Fibroblast of lung (primary cell): Measurements from ENCODE around the gene STXBP5L.

Experiments used
- CTCF ChIP-seq, 2 donors: IDR thresholded peaks in 1 of 2; conservative IDR thresholded peaks in 1 of 2; 1 replicate in 1 of 2; 2 replicates in 1 of 2; pipeline ENCODE4 v1.5.1; 2011 to 2012; ENCODE audit warnings: low read length in 2 of 2, control low read depth in 1 of 2, inconsistent platforms in 1 of 2, low read depth in 1 of 2, mild to moderate bottlenecking in 1 of 2
- EZH2 ChIP-seq: IDR thresholded peaks from 2 replicates; pipeline ENCODE4 v1.5.1; 2012; ENCODE audit warnings: low read length, control low read depth, mild to moderate bottlenecking; ENCODE audit errors: missing control alignments

GRCh38 chr3:121430664-121431215 lies 522.7 kb downstream of the STXBP5L start:
- TF ChIP-seq CTCF (conservative IDR thresholded peaks at IDR 0.05 in 1 of 2, IDR thresholded peaks at IDR 0.05 in 1 of 2; ENCODE audit: low read depth in 1 of 2, low read length in 2 of 2) (no peak), EZH2 (no peak)
